Testis (tissue), 3 donors: ENCODE measurements around the gene CD79A. TPM values are rescaled to one million over a fixed set of nuclear protein-coding genes. Genes with fewer than 3 reads are reported as not detected.

ENCODE experiments used
- DNase-seq: peaks from one replicate; pipeline ENCODE4 v3.0.0-alpha.2; 2019
- H3K27ac ChIP-seq, 2 donors: fragments of 200-600 bp; sonication (generic); one replicate each; pipeline ENCODE4 v1.5.1; 2019
- H3K27me3 ChIP-seq: fragments of 200-600 bp; sonication (generic); one replicate; pipeline ENCODE4 v1.5.1; 2019
- H3K36me3 ChIP-seq: fragments of 200-600 bp; sonication (generic); one replicate; pipeline ENCODE4 v1.5.1; 2017; ENCODE audit warnings: low read depth; ENCODE audit errors: missing control alignments
- H3K4me1 ChIP-seq: fragments of 200-600 bp; sonication (generic); one replicate; pipeline ENCODE4 v1.5.1; 2019
- H3K4me3 ChIP-seq, 2 donors: fragments of 200-600 bp; sonication (generic); one replicate each; pipeline ENCODE4 v1.5.1; 2017 to 2019
- H3K9me3 ChIP-seq: fragments of 200-600 bp; sonication (generic); one replicate; pipeline ENCODE4 v1.5.1; 2017
- POLR2A ChIP-seq: fragments of 450-650 bp; IDR thresholded peaks from one replicate; pipeline ENCODE4 v1.6.1; 2017; ENCODE audit warnings: antibody characterized with exemption, mild to moderate bottlenecking, moderate library complexity
- WGBS, 2 donors: methylation state at CpG; one replicate each; pipeline ENCODE4 v1.1.5; 2018; 5-methylcytosine and 5-hydroxymethylcytosine counted together
- intact Hi-C: fragments of 100-400 bp; cut with DNase I; formaldehyde crosslinking; loops from one replicate; pipeline ENCODE4 v1.15.1; 2023; ENCODE audit warnings: low total_unique reads
- polyA plus RNA-seq: library from polyadenylated mRNA; stranded (reverse); fragments of 350-450 nt; fragmentation: Illumina TruSeq; extraction: RNeasy Lipid Tissue Mini Kit (QIAGEN cat#74804); gene quantifications from one replicate; pipeline ENCODE4 v1.2.3, GENCODE V29; 2014; ENCODE audit warnings: low read depth, low replicate concordance; ENCODE audit not compliant: insufficient read depth
- total RNA-seq, 2 donors: library from RNA; depleted of rRNA; stranded (reverse); fragments of >200 nt; gene quantifications; one replicate each; pipeline ENCODE4 v1.2.3, GENCODE V29; 2016
- TF ChIP-seq, protein P1 (sequence below), 3 experiments: fragments of 450-650 bp in 2 of 3; fragments of 200-600 bp in 1 of 3; sonication (generic) in 1 of 3; IDR thresholded peaks; one replicate each; pipeline ENCODE4 v1.5.1; 2016 to 2019; ENCODE audit warnings: antibody characterized with exemption in 3 of 3, mild to moderate bottlenecking in 2 of 3, moderate library complexity in 1 of 3

CD79A gene
- total and polyA plus RNA-seq, 3 donors from 2014 or later = 0.87 to 3.6 TPM; not detected in 1

DNA sequence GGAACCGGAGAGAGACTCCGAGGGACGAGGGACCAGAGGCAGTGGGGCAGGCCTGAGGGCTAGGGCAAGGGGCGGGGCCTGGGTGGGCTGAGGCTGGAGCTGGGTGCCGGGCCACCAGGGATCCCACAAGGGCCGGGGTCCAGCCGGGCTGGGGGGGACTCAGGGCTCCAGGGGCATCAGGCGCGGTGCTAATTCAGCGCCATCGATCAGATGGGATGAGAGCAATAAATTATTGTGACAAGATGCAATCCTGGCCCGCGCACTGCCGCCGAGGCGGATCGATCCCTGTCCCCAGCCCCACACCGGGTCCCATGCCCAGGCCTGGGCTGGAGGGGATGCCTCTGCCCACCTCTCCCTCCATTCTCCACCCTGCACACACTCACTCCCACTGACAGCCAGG is 45.5 kb downstream of the CD79A start:
- no peak overlapping the region for H3K27ac ChIP-seq
- no peaks in the 10 kb centered on the region for H3K4me1 ChIP-seq
- intact Hi-C loops = no loop called here
- H3K36me3 ChIP-seq = no peaks in the 10 kb centered on the region
- H3K9me3 ChIP-seq = no peaks in the 10 kb centered on the region
- 34 to 44% methylated on average over 11 to 18 of the region's 18 CpGs for WGBS, 2 donors
- no peaks in the 10 kb centered on the region for H3K27me3 ChIP-seq
- no peak for DNase-seq
- TF ChIP-seq, protein P1, sequence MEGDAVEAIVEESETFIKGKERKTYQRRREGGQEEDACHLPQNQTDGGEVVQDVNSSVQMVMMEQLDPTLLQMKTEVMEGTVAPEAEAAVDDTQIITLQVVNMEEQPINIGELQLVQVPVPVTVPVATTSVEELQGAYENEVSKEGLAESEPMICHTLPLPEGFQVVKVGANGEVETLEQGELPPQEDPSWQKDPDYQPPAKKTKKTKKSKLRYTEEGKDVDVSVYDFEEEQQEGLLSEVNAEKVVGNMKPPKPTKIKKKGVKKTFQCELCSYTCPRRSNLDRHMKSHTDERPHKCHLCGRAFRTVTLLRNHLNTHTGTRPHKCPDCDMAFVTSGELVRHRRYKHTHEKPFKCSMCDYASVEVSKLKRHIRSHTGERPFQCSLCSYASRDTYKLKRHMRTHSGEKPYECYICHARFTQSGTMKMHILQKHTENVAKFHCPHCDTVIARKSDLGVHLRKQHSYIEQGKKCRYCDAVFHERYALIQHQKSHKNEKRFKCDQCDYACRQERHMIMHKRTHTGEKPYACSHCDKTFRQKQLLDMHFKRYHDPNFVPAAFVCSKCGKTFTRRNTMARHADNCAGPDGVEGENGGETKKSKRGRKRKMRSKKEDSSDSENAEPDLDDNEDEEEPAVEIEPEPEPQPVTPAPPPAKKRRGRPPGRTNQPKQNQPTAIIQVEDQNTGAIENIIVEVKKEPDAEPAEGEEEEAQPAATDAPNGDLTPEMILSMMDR (IDR thresholded peaks at IDR 0.05) = no peak
- no peak for TF ChIP-seq POLR2A
- H3K4me3 ChIP-seq = no peak overlapping the region

DNA sequence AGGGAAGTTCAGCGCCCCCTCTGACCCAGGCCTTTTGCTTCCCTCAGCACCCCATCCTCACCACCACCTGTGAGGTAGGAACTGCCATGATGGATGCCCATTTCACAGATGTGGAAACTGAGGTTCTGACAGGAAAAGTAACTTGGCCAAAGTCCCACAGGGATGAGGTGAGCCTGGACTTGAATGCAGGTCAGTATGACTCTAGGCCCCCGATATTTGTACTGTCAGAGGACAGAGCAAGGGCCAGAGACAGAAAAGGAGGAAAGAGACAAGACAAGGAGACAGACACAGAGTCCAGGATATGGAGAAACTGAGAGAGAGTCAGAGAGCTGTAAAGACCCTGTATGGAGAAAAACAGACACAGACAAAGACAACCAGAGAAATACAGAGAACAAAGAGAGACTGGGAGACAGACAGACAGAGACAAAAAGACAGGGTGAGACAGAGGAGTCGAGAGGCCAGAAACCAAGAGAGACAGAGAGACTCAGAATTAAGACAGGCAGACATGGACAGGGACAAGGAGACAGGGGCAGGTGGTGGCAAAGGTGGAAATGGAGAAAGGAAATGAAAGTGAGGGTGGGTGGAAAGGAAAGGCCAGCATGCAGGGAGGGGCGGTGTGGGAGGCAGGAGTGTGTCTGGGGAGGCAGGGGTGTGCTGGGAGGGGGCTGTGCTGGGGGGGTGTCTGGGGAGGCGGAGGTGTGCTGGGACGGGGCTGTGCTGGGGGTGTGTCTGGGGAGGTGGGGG is 46.1 kb downstream of the CD79A start:
- peaks cover 5% of the 10 kb centered on the region for H3K4me1 ChIP-seq
- TF ChIP-seq POLR2A = no peak
- TF ChIP-seq, protein P1 (IDR thresholded peaks at IDR 0.05) = no peak
- no peak overlapping the region for H3K27ac ChIP-seq
- no peak for DNase-seq
- no peaks in the 10 kb centered on the region for H3K36me3 ChIP-seq
- intact Hi-C loops = no loop called here
- H3K4me3 ChIP-seq = no peak overlapping the region
- peaks cover 4% of the 10 kb centered on the region for H3K27me3 ChIP-seq
- 42 to 57% methylated on average over 4 of the region's 6 CpGs for WGBS, 2 donors
- no peaks in the 10 kb centered on the region for H3K9me3 ChIP-seq

DNA sequence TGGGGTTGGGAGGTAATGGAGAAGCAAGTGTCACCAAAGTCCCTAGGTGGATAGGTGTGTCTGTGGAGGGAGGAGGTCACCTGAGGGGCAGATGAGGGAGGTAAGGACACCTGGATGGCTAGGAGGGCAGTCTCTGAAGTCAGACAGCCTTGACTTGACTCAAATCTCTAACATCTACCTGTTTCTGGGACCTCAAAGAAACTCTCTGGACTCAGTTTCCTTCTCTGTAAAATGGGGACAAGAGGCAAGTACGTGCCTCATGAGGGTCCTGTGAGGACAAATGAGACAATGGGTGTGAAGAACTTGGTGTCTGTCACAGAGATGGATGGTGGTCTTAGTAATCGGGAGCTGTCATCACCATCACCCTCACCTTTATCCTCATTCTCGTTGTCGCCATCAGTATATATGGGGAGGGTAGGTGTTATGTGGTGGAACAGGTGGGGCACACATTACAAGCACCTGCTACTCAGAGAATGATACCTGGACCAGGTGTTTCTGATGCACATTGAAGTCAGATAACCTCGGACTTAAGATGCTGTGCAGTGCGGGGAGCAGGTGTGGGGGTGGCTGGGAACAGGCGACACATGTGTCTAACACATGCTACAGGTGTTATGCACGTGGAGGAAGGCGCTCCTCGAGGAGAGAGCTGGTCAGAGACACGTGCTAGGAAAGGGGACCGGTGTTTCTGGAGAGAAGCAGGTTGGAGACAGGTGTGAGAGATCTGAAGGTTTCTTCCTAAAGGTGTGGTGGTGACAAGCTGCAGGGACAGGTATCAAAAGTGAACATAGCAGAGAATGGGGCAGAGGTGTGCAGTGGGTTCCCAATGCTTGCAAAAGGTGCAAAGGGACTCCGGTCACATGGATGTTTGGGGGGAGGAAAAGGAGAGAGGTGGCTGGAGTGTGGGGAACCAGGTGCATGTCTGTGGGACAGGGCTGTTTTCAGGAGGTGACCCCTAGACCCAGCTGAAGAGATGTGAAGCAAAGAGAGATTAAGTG is 47.4 kb downstream of the CD79A start:
- no peaks in the 10 kb centered on the region for H3K36me3 ChIP-seq
- DNase-seq = no peak
- no peaks in the 10 kb centered on the region for H3K9me3 ChIP-seq
- TF ChIP-seq POLR2A = no peak
- TF ChIP-seq, protein P1 (IDR thresholded peaks at IDR 0.05) = no peak
- peaks cover 4% of the 10 kb centered on the region for H3K27me3 ChIP-seq
- intact Hi-C loops = no loop called here
- peaks cover 12% of the 10 kb centered on the region for H3K4me1 ChIP-seq
- H3K4me3 ChIP-seq = no peak overlapping the region
- no peak overlapping the region for H3K27ac ChIP-seq
- 69 to 70% methylated on average over 13 of the region's 13 CpGs for WGBS, 2 donors

GRCh38 chr19:41925208-41926003 is 48.3 kb downstream of the CD79A start:
- Histone ChIP-seq H3K36me3 (no peaks in the 10 kb centered on the region), H3K4me1 (peaks cover 12% of the 10 kb centered on the region), H3K9me3 (no peaks in the 10 kb centered on the region), H3K27me3 (peaks cover 4% of the 10 kb centered on the region), H3K4me3 (no peak overlapping the region), H3K27ac (no peak overlapping the region)
- TF ChIP-seq, protein P1 (IDR thresholded peaks at IDR 0.05) = no peak
- TF ChIP-seq POLR2A = no peak
- no peak for DNase-seq
- intact Hi-C loops = no loop called here
- 72 to 73% methylated on average over 7 of the region's 7 CpGs for WGBS, 2 donors
